Measurements from ENCODE around the gene DAPL1. TPM values are rescaled to one million over a fixed set of nuclear protein-coding genes. Genes with fewer than 3 reads are reported as not detected.

DAPL1 gene
- total RNA-seq, 1 experiment from 2014 or later, result not detected

- no peak for DNase-seq (ENCODE audit: low spot score)
- H3K27ac Mint-ChIP-seq, result no peak overlapping the region
- peaks cover 19% of the 10 kb centered on the region for H3K4me1 Mint-ChIP-seq
- H3K9me3 Mint-ChIP-seq, result no peaks in the 10 kb centered on the region
- CTCF ChIA-PET, result interaction anchor here (2.2 kb wide), 1 partner anchor 43 kb away, joined by 10 read pairs; no protein-coding TSS in a partner anchor
- POLR2A ChIA-PET, result no interaction called here
- no peak for ATAC-seq
- no peak for TF ChIP-seq ATF6 (CRISPR knock-in tag; IDR thresholded peaks at IDR 0.05)
- H3K36me3 Mint-ChIP-seq, result no peaks in the 10 kb centered on the region
- H3K27me3 Mint-ChIP-seq (ENCODE audit: low read depth), result no peaks in the 10 kb centered on the region
- no peak overlapping the region for H3K4me3 Mint-ChIP-seq
Observed at GRCh38 chr2:158796652-158797051, 1.5 kb downstream of the DAPL1 start.

GRCh38 chr2:158797963-158798700 is 3.0 kb downstream of the DAPL1 start:
- ATAC-seq, result no peak
- DNase-seq (ENCODE audit: low spot score), result no peak
- no peaks in the 10 kb centered on the region for H3K9me3 Mint-ChIP-seq

GRCh38 chr2:158799181-158799580 is 4.1 kb downstream of the DAPL1 start:
- ChIA-PET CTCF (no interaction called here), POLR2A (no interaction called here)
- DNase-seq (ENCODE audit: low spot score) (no peak), ATAC-seq (no peak)
- H3K9me3 Mint-ChIP-seq, result no peaks in the 10 kb centered on the region
- no peak overlapping the region for H3K4me3 Mint-ChIP-seq
- no peak overlapping the region for H3K27ac Mint-ChIP-seq
- no peaks in the 10 kb centered on the region for H3K36me3 Mint-ChIP-seq
- H3K4me1 Mint-ChIP-seq, result peaks cover 19% of the 10 kb centered on the region
- H3K27me3 Mint-ChIP-seq (ENCODE audit: low read depth), result no peaks in the 10 kb centered on the region
- TF ChIP-seq HMGA2 (CRISPR knock-in tag; IDR thresholded peaks at IDR 0.05) (no peak), ZNF425 (CRISPR knock-in tag; conservative IDR thresholded peaks at IDR 0.05) (no peak), ATF6 (CRISPR knock-in tag; IDR thresholded peaks at IDR 0.05) (no peak), ATF3 (CRISPR knock-in tag; conservative IDR thresholded peaks at IDR 0.05) (no peak), ESRRA (CRISPR knock-in tag; IDR thresholded peaks at IDR 0.05; ENCODE audit: borderline replicate concordance) (no peak), GTF2I (CRISPR knock-in tag; conservative IDR thresholded peaks at IDR 0.05) (no peak), HMGXB4 (CRISPR knock-in tag; IDR thresholded peaks at IDR 0.05) (no peak), CREM (CRISPR knock-in tag; IDR thresholded peaks at IDR 0.05) (no peak), ARID4B (CRISPR knock-in tag; IDR thresholded peaks at IDR 0.05; ENCODE audit: borderline replicate concordance) (no peak), SP1 (CRISPR knock-in tag; conservative IDR thresholded peaks at IDR 0.05) (no peak), ZSCAN18 (CRISPR knock-in tag; IDR thresholded peaks at IDR 0.05) (no peak), ZNF219 (CRISPR knock-in tag; IDR thresholded peaks at IDR 0.05; ENCODE audit: borderline replicate concordance) (no peak), TEAD4 (CRISPR knock-in tag; IDR thresholded peaks at IDR 0.05) (no peak), PRRX2 (CRISPR knock-in tag; IDR thresholded peaks at IDR 0.05) (no peak), MAX (CRISPR knock-in tag; IDR thresholded peaks at IDR 0.05) (no peak)

More at GRCh38 chr2:158797963-158798700, 3.0 kb downstream of the DAPL1 start:
- POLR2A ChIA-PET, result no interaction called here
- no peaks in the 10 kb centered on the region for H3K27me3 Mint-ChIP-seq (ENCODE audit: low read depth)
- H3K4me1 Mint-ChIP-seq, result peaks cover 19% of the 10 kb centered on the region
- no peak for TF ChIP-seq SOX15 (CRISPR knock-in tag; IDR thresholded peaks at IDR 0.05)
- no peak overlapping the region for H3K27ac Mint-ChIP-seq
- CTCF ChIA-PET, result no interaction called here
- no peak overlapping the region for H3K4me3 Mint-ChIP-seq
- H3K36me3 Mint-ChIP-seq, result no peaks in the 10 kb centered on the region
